WTC11 (cell line): Measurements from ENCODE around the gene CDH16.

ENCODE experiments used
- FOXJ3 ChIP-seq: sonication (generic); formaldehyde crosslinking; IDR thresholded peaks from 2 replicates; pipeline ENCODE4 v1.9.0; 2021; ENCODE audit warnings: missing genetic modification reagents, mild to moderate bottlenecking, borderline replicate concordance
- JUN ChIP-seq: sonication (generic); formaldehyde crosslinking; IDR thresholded peaks from 2 replicates; pipeline ENCODE4 v1.8.0; 2023; ENCODE audit warnings: mild to moderate bottlenecking, missing genetic modification reagents
- SP1 ChIP-seq: sonication (generic); formaldehyde crosslinking; conservative IDR thresholded peaks from 2 replicates; pipeline ENCODE4 v1.8.1; 2022; ENCODE audit warnings: missing genetic modification reagents
- TP53 ChIP-seq: sonication (generic); formaldehyde crosslinking; IDR thresholded peaks from 2 replicates; pipeline ENCODE4 v1.8.1; 2023; ENCODE audit warnings: mild to moderate bottlenecking, missing genetic modification reagents
- ZNF317 ChIP-seq: sonication (generic); formaldehyde crosslinking; IDR thresholded peaks from 2 replicates; pipeline ENCODE4 v1.8.1; 2023; ENCODE audit warnings: low read depth, mild to moderate bottlenecking, moderate library complexity, missing genetic modification reagents, borderline replicate concordance
- TF ChIP-seq, protein P1 (sequence below): fragments of 200-600 bp; IDR thresholded peaks from 2 replicates; pipeline ENCODE4 v1.8.0; 2022; ENCODE audit warnings: antibody characterized with exemption
- TF ChIP-seq, protein P2 (sequence below): fragments of 250-450 bp; sonication (Bioruptor Pico); conservative IDR thresholded peaks from 2 replicates; pipeline ENCODE4 v1.9.0; 2021; ENCODE audit warnings: mild to moderate bottlenecking
- TF ChIP-seq, protein P3 (sequence below): sonication (generic); formaldehyde crosslinking; IDR thresholded peaks from 2 replicates; pipeline ENCODE4 v1.8.0; 2023; ENCODE audit warnings: mild to moderate bottlenecking, missing genetic modification reagents
- TF ChIP-seq, protein P4 (sequence below): sonication (generic); formaldehyde crosslinking; IDR thresholded peaks from 2 replicates; pipeline ENCODE4 v1.8.1; 2023; ENCODE audit warnings: mild to moderate bottlenecking, missing genetic modification reagents, borderline replicate concordance

DNA sequence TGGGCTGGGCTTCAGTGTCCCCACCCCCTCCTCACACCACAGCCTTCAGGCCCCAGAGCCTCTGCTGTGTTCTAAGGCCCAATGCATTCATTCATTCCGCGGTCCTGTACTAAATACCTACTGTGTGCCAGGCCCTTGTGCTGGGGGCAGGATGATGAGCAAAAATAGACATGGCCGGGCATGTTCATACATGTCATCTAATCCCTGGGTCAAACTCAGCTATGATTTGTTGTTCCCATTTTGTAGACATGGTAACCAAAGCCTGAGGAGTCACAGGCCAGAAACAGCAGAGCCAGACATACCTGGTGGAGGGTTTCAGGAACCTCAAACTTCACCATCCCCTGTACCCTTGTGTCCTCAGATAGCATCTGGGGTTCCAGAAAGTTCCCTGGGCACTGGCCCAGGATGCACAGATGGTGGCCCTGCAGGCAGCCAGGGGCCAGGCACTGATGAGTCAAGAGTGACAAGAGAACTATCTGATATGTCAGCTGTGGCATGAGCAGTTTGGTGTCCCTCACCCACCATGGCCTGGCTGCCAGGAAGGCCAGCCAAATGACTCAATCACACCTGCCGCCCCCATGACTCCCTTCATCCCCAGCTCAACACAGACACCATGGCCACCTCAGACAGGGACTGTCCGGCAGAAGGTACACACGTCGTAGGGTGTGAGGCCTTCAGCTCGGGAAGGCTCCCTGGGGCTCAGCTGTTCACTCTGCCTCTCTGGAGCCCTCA, 9.4 kb upstream of the CDH16 start:
- TF ChIP-seq, protein P1, sequence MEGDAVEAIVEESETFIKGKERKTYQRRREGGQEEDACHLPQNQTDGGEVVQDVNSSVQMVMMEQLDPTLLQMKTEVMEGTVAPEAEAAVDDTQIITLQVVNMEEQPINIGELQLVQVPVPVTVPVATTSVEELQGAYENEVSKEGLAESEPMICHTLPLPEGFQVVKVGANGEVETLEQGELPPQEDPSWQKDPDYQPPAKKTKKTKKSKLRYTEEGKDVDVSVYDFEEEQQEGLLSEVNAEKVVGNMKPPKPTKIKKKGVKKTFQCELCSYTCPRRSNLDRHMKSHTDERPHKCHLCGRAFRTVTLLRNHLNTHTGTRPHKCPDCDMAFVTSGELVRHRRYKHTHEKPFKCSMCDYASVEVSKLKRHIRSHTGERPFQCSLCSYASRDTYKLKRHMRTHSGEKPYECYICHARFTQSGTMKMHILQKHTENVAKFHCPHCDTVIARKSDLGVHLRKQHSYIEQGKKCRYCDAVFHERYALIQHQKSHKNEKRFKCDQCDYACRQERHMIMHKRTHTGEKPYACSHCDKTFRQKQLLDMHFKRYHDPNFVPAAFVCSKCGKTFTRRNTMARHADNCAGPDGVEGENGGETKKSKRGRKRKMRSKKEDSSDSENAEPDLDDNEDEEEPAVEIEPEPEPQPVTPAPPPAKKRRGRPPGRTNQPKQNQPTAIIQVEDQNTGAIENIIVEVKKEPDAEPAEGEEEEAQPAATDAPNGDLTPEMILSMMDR: no peak
- TF ChIP-seq, protein P2, sequence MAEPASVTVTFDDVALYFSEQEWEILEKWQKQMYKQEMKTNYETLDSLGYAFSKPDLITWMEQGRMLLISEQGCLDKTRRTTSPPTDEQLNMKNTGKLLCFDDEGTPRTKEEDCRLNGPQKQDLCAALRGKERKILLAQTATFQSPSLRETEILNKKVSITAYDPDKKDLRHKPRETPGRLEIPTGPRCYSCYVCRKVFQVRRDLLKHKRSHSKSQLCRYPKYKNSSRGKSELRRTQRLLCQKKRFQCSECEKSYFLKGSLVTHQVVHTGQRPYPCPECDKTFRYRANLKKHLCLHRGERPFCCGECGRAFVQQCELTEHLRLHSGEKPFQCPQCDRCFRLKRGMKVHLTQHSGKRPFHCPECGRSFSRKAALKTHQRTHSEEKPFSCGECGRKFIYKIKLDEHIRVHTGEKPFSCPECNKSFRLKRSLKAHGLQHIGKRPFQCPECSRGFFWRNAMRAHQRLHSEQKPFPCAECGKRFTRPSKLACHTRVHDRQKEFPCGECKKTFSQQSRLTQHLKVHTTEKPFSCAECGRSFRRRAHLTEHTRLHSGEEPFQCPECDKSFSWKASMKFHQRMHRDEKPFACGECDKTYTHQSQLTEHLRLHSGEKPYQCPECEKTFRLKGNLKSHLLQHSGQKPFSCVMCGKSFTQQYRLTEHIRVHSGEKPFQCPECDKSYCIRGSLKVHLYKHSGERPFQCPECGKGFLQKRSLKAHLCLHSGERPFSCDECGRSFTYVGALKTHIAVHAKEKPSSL (CRISPR knock-in tag): no peak
- TF ChIP-seq, protein P3, sequence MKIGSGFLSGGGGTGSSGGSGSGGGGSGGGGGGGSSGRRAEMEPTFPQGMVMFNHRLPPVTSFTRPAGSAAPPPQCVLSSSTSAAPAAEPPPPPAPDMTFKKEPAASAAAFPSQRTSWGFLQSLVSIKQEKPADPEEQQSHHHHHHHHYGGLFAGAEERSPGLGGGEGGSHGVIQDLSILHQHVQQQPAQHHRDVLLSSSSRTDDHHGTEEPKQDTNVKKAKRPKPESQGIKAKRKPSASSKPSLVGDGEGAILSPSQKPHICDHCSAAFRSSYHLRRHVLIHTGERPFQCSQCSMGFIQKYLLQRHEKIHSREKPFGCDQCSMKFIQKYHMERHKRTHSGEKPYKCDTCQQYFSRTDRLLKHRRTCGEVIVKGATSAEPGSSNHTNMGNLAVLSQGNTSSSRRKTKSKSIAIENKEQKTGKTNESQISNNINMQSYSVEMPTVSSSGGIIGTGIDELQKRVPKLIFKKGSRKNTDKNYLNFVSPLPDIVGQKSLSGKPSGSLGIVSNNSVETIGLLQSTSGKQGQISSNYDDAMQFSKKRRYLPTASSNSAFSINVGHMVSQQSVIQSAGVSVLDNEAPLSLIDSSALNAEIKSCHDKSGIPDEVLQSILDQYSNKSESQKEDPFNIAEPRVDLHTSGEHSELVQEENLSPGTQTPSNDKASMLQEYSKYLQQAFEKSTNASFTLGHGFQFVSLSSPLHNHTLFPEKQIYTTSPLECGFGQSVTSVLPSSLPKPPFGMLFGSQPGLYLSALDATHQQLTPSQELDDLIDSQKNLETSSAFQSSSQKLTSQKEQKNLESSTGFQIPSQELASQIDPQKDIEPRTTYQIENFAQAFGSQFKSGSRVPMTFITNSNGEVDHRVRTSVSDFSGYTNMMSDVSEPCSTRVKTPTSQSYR (CRISPR knock-in tag): no peak
- no peak for TF ChIP-seq TP53 (CRISPR knock-in tag)
- TF ChIP-seq JUN (CRISPR knock-in tag): no peak
- TF ChIP-seq FOXJ3: no peak
- TF ChIP-seq, protein P4, sequence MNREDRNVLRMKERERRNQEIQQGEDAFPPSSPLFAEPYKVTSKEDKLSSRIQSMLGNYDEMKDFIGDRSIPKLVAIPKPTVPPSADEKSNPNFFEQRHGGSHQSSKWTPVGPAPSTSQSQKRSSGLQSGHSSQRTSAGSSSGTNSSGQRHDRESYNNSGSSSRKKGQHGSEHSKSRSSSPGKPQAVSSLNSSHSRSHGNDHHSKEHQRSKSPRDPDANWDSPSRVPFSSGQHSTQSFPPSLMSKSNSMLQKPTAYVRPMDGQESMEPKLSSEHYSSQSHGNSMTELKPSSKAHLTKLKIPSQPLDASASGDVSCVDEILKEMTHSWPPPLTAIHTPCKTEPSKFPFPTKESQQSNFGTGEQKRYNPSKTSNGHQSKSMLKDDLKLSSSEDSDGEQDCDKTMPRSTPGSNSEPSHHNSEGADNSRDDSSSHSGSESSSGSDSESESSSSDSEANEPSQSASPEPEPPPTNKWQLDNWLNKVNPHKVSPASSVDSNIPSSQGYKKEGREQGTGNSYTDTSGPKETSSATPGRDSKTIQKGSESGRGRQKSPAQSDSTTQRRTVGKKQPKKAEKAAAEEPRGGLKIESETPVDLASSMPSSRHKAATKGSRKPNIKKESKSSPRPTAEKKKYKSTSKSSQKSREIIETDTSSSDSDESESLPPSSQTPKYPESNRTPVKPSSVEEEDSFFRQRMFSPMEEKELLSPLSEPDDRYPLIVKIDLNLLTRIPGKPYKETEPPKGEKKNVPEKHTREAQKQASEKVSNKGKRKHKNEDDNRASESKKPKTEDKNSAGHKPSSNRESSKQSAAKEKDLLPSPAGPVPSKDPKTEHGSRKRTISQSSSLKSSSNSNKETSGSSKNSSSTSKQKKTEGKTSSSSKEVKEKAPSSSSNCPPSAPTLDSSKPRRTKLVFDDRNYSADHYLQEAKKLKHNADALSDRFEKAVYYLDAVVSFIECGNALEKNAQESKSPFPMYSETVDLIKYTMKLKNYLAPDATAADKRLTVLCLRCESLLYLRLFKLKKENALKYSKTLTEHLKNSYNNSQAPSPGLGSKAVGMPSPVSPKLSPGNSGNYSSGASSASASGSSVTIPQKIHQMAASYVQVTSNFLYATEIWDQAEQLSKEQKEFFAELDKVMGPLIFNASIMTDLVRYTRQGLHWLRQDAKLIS (CRISPR knock-in tag): no peak
- TF ChIP-seq ZNF317 (CRISPR knock-in tag): no peak
- TF ChIP-seq SP1 (CRISPR knock-in tag): no peak
